Hindlimb muscle (tissue), 1 donor: Measurements from ENCODE around the gene IL1RAPL1. TPM values are rescaled to one million over a fixed set of nuclear protein-coding genes. Genes with fewer than 3 reads are reported as not detected.
"Not testable (repeated sequence)": the region's sequence is repeated elsewhere in the genome, so short reads cannot be mapped to it uniquely, and the experiment has no call there.

Experiments
- DNase-seq: peaks from one replicate; pipeline ENCODE4 v3.0.0-alpha.2; 2013
- polyA plus RNA-seq: library from polyadenylated mRNA; unstranded; fragments of 120-200 nt; gene quantifications from one replicate; pipeline ENCODE4 v1.2.1, GENCODE V29; 2013; ENCODE audit not compliant: insufficient read length

IL1RAPL1 gene
- polyA plus RNA-seq, 1 donor = 1.6 TPM

GRCh38 chrX:29285664-29286063 lies 698.4 kb downstream of the IL1RAPL1 start:
- no peak for DNase-seq

- DNase-seq = no peak
Observed at GRCh38 chrX:29295987-29296680, 708.9 kb downstream of the IL1RAPL1 start.

- DNase-seq = peak; percentile 1
Observed at GRCh38 chrX:29297171-29297800, 710.0 kb downstream of the IL1RAPL1 start.

- no peak for DNase-seq
Observed at GRCh38 chrX:29299684-29300083, 712.4 kb downstream of the IL1RAPL1 start.

GRCh38 chrX:29308726-29309125 lies 721.5 kb downstream of the IL1RAPL1 start:
- DNase-seq = no peak

- no peak for DNase-seq
Observed at GRCh38 chrX:29315931-29316330, 728.7 kb downstream of the IL1RAPL1 start.

- no peak for DNase-seq
Observed at GRCh38 chrX:29318012-29318411, 730.8 kb downstream of the IL1RAPL1 start.

- DNase-seq = not testable (repeated sequence)
Observed at GRCh38 chrX:29332429-29332828, 745.2 kb downstream of the IL1RAPL1 start.

- not testable (repeated sequence) for DNase-seq
Observed at GRCh38 chrX:29333091-29333490, 745.8 kb downstream of the IL1RAPL1 start.

GRCh38 chrX:29348288-29348687 lies 761.0 kb downstream of the IL1RAPL1 start:
- DNase-seq = no peak

GRCh38 chrX:29359276-29359675 lies 772.0 kb downstream of the IL1RAPL1 start:
- no peak for DNase-seq

- not testable (repeated sequence) for DNase-seq
Observed at GRCh38 chrX:29374765-29375164, 787.5 kb downstream of the IL1RAPL1 start.

- no peak for DNase-seq
Observed at GRCh38 chrX:29376584-29376983, 789.3 kb downstream of the IL1RAPL1 start.

- DNase-seq = no peak
Observed at GRCh38 chrX:29382811-29383210, 795.6 kb downstream of the IL1RAPL1 start.

GRCh38 chrX:29388509-29388908 lies 801.3 kb downstream of the IL1RAPL1 start:
- no peak for DNase-seq

- DNase-seq = no peak
Observed at GRCh38 chrX:29397506-29397905, 810.3 kb downstream of the IL1RAPL1 start.

GRCh38 chrX:29407357-29407756 lies 820.1 kb downstream of the IL1RAPL1 start:
- no peak for DNase-seq

- DNase-seq = no peak
Observed at GRCh38 chrX:29419774-29420553, 832.7 kb downstream of the IL1RAPL1 start.

GRCh38 chrX:29422034-29422433 lies 834.8 kb downstream of the IL1RAPL1 start:
- DNase-seq = no peak

- no peak for DNase-seq
Observed at GRCh38 chrX:29431895-29432294, 844.6 kb downstream of the IL1RAPL1 start.

- DNase-seq = no peak
Observed at GRCh38 chrX:29432534-29432933, 845.3 kb downstream of the IL1RAPL1 start.

GRCh38 chrX:29434939-29435338 lies 847.7 kb downstream of the IL1RAPL1 start:
- DNase-seq = no peak

- no peak for DNase-seq
Observed at GRCh38 chrX:29435396-29435795, 848.1 kb downstream of the IL1RAPL1 start.

GRCh38 chrX:29447867-29448266 lies 860.6 kb downstream of the IL1RAPL1 start:
- DNase-seq = no peak
